ENCODE data around the gene SIGLEC10.

DNA sequence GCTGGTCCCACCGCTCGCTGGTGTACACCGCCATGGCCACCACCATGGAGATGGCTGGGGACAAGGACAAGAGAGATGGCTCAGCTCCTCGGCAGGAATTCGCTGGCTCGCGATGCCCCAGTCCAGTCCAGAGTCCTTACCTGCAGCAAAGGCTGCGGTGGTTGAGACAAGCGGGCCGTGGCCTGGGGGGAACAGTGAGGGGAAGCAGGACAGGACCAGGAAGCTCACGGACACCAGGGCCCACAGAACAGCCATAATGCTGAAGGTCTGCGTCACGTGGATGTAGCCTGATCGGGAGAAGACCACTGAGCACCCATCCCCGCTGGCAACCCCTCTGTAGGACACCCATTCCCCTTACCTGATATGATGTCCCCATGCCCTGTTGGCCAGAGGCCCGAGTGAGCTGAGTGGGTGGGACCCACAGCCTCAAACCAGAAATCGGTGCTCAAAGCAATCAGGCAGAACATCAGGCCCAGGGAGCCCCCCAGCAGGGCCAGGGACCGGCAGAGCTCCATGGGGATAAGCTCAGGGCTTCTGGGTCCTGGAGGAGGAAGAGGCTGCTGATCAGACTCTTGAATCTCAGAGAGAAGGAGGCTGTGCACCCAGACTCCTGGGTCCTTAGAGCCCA lies 45.3 kb downstream of the SIGLEC10 start:
- TF ChIP-seq, protein P1, sequence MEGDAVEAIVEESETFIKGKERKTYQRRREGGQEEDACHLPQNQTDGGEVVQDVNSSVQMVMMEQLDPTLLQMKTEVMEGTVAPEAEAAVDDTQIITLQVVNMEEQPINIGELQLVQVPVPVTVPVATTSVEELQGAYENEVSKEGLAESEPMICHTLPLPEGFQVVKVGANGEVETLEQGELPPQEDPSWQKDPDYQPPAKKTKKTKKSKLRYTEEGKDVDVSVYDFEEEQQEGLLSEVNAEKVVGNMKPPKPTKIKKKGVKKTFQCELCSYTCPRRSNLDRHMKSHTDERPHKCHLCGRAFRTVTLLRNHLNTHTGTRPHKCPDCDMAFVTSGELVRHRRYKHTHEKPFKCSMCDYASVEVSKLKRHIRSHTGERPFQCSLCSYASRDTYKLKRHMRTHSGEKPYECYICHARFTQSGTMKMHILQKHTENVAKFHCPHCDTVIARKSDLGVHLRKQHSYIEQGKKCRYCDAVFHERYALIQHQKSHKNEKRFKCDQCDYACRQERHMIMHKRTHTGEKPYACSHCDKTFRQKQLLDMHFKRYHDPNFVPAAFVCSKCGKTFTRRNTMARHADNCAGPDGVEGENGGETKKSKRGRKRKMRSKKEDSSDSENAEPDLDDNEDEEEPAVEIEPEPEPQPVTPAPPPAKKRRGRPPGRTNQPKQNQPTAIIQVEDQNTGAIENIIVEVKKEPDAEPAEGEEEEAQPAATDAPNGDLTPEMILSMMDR (IDR thresholded peaks at IDR 0.05 in 4 of 5, conservative IDR thresholded peaks at IDR 0.05 in 1 of 5) = no peak
- no peak for TF ChIP-seq POLR2A (IDR thresholded peaks at IDR 0.05)

Data from gastrocnemius medialis (tissue), 4 donors.